ENCODE results near the gene SLC22A2.

SLC22A2 gene

DNA sequence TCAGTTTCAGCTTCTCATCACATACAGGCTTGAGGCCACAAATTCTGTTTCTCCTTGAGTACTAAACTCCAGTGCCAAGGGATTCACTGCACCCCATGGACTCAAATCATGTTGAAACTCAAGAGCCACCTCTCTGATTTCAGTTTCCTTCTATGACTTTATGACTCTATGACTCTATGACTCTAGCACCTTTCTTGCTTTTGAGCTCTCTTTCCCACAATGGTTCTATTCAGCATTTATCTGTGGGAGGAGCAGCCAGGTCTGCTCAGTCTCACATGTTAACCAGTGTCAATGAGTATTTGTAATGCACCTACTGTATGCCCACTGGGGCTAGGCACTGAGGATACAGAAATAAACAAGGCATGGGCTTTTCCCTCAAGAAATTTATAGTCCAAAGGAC is 14.6 kb upstream of the SLC22A2 start:
- no peak for DNase-seq

DNA sequence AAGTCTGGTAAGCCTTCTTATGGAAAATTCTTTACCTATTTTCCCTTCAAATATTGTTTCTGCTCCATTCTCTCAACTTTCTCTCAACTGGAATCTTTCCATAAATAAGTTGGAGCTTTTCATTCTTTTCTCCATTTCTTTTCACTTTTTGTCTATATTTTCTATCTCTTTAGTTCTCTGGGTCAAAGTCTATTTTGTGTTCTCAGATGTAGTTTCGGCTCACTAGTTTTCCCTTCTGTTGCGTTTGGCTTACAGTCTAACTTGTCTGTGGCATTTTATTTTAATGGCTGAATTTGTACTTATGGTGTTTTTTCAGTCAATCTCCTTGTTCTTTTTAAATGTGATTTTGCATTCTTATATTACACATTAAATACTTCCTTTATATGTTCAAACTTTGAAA is 14.1 kb upstream of the SLC22A2 start:
- DNase-seq = no peak

DNA sequence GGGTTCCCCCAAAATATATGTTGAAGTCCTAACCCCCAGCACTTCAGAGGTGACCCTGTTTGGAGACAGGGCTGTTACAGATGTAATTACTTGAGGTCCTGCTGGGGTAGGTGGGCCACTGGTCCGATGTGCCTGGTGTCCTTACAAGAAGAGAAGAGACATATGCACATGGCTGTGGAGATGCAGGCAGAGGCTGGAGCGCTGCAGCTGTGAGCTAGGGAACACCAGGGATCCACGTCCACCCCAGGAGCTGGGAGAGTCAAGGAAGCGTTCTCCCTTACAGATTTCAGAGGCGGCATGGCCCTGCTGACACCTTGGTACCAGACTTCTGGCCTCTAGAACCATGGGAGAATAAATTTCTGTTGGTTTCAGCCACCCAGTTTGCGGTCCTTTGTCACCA is 11.7 kb upstream of the SLC22A2 start:
- DNase-seq = no peak

DNA sequence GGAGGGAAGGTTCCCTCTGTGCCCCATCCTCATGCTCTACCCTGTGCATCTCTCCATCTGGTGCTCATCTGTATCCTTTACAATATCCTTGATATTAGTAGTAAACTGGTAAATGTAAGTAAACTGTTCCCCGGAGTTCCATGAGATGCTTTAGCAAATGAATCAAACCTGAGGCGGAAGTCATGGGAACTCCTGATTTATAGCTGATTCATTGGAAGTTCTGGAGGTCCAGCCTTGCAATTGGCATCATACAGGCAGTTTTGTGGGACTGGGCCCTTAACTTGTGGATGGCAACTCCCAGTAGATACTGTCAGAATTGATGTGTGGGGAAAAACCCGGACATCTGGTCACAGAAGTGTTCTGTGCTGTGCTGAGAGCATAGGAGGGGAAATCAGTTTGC is 11.2 kb upstream of the SLC22A2 start:
- no peak for DNase-seq

DNA sequence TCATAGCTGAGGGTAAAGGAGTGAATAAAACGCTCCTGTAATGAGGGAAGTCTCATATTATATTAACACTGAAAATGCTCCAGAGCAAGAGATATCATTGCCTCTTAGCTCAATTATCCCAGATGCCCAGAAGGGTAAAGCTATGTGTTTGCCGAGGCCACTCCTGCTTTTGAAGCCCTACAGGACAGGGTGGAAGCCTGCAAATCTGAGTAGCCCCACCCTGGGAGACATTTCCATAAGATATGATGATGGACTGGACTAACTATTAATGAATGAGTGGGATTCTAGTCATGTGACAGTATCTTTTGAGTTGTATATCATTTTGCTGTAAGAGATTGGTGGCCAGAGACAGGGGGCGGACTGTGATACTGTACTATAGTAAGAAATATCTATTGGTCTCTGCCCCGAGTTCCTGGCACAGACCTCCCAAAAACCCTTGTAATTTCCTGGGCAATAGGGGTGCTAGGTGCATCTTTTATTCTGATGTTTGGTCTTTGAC is 10.5 kb upstream of the SLC22A2 start:
- no peak for DNase-seq

DNA sequence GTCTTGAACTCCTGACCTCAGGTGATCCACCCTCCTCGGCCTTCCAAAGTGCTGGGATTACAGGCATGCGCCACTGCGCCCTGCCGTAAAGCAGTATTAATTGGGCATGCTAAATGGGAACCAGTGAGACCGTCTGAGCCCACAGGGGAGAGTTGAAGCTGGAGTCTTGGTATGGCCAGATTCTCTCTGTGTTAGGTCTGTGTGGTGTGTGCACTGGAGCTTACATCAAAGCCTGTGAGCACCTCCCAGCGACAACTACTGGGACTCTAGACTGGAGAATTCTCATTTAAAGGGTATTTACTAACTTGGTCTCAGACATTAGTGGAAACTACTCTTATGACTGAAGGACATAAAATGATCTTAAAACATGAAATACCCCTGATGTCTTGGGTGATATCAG is 8.5 kb upstream of the SLC22A2 start:
- no peak for DNase-seq

DNA sequence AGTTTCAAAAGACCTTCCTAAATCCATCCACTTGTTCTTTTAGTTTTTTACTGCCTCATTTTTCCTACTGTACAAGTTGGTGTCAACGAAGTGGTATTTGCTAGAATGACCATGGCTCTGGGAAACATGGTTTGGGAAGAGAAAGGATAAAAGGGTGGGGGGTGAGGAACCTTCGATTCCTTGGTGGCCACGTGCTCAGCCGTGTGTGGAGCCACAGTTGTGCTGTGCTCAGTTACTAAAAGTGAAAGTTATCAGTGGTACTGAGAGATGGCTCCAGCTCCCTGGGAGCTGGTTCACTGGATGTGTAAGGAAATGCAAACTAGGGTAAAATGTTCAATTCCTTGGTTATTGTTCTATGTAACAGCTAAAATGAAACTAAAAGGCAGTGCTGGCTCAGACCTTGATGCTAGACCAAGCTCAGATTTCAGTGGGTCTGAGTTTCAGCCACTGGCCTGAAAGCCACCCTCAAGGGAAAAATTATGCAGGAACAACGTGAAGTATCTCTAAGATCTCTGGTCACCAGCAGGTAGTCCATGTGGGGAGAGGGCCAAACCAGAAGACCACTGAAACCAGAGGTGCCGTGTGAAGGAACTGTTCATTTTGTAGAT is 7.4 kb upstream of the SLC22A2 start:
- DNase-seq = no peak

DNA sequence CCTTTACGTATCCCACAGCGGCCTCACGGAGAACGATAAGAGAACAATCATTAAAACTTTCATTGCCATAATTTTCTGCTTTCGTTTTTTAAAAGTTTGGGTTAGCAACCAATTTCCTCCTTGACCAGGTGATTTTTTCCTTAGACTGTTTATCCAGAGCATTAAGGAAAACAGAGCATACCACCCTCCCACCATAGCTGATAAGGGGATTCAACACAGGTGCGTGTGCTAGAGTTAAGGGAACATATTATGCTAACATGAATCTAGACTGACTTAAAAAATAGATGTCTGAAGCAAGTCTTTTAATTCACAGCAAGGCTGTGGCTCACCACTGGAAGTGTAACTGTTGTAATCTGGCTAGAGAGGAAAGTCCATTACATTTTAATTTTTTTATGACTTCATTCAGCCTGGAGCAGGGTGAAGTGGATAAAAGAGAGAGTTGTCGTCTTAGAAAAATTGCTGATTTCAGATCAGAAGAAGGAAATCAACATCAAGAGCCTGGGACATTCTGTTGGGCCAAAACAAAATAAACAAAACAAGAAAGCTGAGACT is 5.5 kb upstream of the SLC22A2 start:
- no peak for DNase-seq

DNA sequence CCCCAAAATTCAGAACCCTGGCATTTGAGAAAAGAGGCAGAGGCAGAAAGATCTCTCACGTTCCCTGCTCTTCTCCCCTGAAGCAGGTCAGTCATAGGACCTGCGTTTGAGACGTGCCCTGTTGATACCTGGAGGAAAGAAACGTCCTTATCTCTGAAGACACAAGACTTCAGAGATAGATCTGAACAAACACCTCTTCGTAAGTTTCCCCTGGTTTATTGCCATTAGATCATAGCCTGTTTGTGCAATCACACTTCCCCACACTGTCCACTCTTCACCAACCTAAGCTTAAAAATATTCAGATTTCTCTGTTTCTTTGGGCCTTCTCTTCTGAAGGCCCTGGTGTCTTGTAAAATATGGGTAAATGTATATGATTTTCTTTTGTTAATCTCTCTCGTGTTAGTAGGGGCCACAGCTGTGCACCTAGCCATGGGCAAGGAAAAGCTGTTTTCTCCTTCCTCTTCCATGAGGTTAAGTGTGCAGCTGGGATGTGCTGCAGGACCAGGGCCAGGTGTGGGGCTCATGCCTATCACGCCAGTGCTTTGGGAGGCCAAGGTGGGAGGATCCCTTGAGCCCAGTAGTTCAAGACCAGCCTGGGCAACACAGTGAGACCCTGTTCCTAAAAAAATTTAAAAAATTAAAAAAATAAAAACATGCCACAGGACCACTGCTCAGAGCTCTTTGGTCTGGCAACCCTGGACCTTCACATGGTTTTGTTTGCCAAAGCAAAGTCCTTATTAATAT is 4.7 kb upstream of the SLC22A2 start:
- DNase-seq = no peak

DNA sequence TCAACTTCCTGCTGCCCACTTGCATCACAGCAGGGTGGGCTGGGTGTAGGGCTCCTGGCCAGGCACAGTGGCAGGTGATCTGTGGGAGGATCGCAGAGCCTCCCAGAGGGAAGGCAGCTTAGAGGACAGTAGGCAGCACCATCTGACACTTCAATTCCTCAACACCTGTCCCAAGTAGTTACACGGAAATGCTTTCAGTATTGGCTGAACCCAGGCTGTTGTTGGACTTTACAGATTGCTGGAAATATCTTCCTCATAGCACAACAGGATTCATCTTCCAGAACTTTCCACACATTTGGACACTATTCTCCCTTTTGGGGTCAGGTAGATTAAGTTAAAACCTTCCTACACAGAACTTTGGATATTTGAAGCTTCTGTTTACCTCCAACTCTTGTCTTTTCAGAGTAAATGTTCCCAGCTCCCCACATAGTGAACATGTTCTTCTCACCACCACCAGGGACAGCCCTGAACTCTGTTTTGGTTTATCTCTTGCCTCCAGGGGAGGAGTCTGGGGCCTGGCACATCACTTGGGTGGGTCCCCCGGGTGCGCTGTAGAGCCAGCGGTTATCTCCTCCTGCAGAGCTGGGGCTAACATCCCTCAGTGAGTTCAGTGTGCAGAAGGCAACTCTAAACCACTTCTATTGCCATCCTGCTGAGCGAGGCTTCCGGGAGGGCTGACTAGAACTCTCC is 3.5 kb upstream of the SLC22A2 start:
- no peak for DNase-seq

DNA sequence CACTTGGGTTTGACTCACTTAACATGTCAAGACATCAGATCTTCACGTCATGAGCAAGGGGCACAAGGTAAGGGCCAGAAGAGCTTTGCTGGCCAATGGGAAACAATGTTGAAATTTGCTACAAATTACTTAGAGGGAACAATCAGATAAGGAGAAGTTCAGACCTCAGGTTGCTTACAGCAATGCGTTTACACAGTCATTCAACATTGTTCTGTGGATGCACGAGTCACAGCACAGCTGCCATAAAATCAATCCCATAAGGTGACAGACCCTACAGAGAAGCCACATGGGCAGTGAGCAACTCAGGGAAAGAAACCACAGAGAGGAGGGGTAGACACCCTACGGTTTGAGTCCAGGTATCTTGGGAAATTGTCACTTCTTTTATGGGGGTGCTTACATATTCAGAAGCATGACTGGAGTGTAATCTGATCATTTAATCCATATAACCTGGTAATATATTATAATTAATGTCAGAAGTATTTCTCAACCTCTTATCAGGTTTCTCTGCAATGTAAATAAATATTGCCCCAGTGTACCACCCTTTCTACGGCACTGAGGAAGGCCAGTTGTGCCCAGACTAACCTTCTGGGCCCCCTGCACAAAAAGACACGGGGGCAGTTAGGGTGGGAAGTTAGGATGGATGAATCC is 2.3 kb upstream of the SLC22A2 start:
- DNase-seq = no peak

DNA sequence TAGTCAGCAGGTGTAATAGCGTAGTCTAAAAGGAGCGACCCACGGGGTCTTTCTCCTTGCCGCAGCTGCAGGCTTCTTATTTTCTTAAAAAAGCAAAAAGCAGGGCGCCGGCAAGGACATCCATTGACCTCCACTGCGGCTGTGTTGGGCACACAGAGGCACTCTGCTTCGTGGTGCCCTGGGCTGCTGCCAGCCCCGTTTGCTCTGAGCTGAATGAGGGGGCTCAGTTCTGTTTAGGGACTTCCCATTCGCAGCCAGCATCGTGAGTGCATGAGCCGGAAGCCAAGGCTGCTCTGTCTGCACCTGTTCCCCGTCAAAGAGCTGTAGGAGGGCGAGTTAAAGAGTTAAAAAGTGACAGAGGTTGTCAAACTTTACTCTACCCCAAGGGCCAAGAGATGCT is 1.7 kb upstream of the SLC22A2 start:
- no peak for DNase-seq

DNA sequence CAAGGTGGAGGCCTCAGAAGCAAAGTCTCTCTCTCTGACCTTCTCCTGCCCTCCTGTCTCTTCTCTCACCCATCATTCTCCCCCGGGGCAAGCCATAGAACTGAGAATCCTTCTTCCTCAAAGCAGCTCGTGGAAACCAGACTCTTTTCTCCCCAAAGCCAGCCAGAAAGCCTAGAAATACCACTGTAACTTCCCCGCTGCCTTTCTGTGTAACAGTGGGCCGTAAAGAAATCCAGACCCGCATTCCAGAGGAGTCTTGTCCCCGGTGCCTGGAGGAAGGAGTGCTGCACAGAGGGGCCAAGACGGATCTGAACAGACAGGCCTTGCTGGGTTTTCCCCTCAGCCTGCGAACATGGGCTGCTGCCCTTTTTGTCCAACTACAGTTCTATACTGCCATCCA is 977 bp upstream of the SLC22A2 start:
- DNase-seq = no peak

DNA sequence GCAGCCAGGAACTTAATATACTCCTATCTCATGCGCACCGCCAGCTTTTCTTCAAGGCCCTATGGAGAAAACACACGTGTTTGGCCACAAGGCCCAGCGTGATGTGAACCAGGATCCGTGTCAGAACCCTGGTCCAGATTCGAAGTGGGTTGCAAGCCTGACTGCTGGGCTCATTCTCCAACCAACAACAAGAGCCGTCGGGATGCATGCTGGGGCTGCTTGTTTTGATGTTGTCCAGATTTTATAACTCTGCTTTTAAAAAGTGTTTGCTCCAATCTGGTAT is 463 bp upstream of the SLC22A2 start:
- DNase-seq = no peak

DNA sequence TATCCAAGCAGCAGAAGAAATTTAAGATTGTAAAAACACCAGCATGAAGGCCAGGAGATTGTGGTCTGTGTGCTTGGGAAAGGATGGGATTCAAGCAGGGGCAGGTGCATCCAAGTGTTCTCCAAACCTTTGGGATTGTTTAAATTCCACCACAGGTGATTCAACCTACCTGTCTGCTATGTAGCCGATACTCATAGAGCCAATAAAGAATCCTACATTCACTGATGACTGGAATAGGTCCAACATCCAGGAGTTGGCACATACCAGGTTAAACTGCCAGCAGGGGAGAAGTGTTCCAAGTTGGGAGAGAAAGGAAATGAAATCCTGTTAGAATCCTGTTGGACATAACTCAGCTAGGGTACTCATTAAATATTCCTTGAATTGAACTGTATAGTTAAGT is 2.2 kb downstream of the SLC22A2 start:
- no peak for DNase-seq

DNA sequence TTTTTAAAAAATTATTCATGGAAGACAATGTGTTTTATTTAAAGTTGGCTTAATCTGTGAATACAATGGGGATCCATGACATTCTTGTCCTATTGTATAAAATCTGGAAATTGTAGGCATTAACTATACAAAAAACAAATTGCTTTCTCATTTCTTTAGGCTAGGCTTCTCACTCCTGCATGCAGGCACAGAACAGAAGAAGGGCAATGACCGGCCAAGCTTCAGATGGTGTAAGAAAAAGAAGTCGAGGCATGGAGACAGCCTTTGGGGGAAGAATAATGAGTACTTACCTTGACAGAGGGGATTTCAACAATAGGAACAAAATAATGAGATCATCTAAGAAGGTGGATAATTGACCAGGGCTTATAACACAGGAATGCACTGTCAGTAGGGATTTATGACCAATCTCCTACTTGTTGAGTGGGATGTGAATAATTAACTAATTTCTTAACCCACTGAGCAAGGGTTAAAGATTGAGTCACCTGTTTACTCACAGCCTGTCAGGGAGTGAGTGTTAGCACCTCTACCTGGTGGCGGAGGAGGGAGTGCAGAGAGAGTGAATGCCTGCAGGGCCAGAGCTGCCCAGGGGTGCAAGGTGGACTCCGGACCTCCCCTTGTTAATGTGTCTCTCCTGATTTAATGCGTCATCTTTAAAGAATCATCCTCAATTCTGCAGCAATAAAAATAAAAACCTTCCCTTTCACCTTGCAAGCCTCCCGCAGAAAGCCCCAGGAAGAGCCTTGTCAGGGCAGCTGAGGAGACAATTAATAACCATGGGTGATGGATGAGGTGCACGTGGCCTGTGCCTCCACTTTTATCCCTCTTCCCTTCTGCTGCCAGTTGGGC is 3.9 kb downstream of the SLC22A2 start:
- no peak for DNase-seq

DNA sequence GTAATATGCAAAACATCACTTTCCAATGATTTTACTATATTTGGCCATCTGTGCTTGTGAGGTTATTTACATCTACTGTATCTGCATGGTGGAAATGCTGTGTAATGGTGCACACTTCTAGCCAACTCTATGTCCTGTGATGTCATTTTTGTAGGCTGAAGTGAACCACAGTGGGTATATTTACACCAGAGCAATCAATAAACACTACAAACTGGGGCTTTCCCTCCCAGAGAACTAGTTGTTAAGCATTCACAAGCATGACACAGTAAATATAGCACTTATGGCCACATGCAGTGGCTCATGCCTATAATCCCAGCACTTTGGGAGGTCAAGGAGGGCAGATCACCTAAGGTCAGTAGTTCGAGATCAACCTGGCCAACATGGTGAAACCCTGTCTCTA is 4.9 kb downstream of the SLC22A2 start:
- no peak for DNase-seq

DNA sequence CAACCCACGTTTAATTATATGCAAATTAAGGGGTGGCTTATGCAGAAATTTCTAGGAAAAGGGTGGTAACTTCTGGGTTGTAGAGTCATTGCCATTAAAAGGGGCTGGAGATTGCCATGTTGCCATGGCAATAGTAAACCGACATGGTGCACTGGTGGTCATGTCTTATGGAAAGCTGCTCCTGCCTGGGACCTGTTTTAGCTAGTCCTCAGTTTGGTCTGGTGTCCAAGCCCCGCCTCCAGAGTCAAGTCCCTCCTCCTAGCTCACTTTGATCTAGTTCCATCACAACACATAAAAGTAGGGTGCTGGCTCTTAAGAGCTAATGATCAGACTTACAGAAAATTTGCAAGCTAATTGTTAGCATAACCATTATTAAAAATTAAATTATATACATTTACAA is 5.3 kb downstream of the SLC22A2 start:
- no peak for DNase-seq

DNA sequence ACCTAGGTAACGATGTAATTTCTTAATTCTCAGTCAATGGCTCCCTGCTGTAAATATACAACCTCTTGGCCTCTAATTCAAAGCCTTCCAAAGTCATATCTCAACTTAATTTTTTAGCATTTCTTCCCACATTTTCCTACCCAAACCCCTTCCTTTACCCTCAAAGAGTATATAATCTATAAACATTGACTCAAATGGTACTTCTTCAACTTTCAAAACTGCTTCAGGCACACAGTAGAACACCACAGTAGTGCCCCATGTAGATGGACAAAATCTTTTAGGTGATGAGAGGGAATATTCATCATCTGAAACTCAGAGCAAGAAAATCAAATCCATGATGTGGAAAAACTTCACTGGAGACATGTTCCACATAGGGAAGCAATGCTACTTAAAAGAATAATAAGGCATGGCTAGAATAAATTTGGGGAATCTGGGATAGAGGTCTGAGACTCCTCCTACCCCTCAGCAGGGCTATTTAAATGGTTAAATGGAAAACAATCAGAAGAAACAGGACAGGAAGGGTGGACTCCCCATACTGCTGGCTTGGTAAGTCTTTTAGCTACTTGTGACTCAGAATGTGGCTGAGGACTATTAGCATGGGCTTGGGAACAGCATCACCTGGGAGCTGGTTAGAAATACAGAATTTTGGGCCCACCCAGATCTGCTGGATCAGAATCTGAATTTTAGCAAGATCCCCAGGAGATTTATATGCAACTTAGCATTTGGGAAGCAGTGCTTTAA is 6.4 kb downstream of the SLC22A2 start:
- no peak for DNase-seq

DNA sequence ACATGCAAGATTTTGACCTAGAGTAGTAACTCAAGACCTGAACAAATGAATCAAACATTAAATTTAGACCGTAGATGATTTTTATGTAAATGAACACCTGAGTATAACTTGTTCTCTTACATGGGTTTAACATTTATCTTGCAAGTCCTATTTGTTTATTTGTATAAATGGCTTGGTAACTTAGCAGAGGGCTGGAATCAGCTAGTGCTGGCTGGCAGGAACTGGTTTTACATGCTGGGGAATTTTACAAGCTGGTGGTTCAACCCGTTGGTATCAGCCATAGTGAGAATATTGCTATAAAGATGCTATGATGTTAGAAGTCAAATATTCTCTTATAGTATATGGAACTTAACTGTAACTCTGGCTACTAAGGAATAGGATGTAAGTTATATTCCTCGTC is 8.9 kb downstream of the SLC22A2 start:
- DNase-seq = no peak

DNA sequence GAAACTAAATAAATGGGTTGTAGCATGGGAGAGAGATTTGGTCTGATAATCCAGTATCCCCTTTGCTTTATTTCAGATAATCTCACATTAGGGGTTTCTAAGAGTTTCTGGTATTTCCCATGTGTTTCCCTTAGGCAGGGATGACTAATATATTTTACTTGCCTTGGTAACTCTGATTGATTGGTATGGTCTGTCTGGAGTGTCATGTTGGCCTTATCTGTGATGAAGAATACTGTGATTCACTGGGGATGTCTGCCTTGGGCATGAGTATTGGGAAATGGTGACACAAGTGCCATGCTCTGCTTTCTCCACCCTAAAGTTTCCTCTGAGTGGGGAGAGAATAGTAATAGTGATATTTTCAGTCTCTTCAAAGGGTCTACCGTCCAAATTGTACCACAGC is 10.1 kb downstream of the SLC22A2 start:
- no peak for DNase-seq

DNA sequence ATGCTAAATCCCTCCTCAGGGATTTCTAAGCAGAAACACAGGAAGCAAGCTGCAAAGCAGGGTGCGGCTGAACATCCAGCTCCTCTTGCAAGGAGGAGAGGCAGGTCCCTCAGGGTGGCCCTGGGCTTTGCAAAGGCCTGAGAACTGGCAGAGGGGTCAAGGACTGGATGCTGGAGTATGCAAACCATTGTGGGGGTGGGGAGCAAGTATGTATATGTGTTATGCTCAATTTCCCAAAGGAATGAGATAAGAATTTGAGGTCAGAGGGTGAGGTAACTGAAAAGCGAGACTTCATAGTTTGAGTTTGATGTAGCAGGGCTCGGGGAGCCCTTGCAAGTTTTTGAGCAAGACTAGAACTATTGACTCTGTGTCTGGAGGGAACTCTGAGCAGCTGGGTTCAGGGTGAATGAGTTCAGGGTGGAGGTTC is 11.2 kb downstream of the SLC22A2 start:
- DNase-seq = no peak
